IPS-18c (cell line): ENCODE results near the gene APOBEC3B.
"Not testable (repeated sequence)": the region's sequence is repeated elsewhere in the genome, so short reads cannot be mapped to it uniquely, and the experiment has no call there.

Experiments used
- H3K4me3 ChIP-seq: 2 replicates; pipeline ENCODE4 v1.7.0; 2013; ENCODE audit warnings: low read depth, mild to moderate bottlenecking, low read length, moderate library complexity; ENCODE audit not compliant: insufficient read depth
- H3K9me3 ChIP-seq: one replicate; pipeline ENCODE4 v1.6.1; 2013; ENCODE audit warnings: mild to moderate bottlenecking, low read length, moderate library complexity; ENCODE audit not compliant: control insufficient read depth, insufficient read depth

APOBEC3B gene

DNA sequence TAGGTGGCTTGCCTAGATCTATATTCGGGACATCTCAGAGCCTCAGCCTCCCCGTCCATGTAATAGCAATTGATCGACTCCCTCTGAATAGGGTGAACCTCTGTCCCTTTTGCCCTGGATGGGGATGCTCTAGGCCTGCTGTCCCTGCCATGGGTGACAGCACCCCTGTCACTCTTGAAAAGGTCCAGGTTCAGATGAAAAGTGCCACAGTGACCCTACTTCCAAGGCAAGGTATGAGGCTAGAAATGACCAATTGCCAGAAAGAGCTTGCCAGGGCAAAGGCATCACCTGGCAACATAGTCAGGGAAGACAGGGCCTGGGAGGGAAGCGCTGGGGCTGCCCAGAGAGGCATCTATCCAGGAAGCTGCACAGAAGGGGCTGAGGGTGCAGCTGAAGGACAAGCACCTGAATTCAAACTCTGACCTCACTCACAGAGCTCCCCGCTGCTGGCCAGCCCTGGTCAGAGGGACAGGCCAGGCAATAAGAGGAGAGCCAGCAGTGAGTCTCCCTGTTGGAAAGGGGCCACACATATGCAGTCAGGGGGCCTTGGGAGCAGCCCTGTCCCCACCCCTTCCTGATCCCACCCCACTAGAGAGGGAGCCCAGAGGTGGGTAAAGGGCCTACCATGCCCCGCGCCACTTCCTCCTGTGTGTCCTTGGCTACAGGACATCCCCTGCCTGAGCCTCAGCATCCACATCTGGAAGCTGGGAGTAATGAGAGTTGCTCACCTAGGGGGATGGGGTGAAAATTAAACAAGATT lies 33.8 kb upstream of the APOBEC3B start:
- Histone ChIP-seq H3K4me3 (no peak overlapping the region), H3K9me3 (no peaks in the 10 kb centered on the region)

DNA sequence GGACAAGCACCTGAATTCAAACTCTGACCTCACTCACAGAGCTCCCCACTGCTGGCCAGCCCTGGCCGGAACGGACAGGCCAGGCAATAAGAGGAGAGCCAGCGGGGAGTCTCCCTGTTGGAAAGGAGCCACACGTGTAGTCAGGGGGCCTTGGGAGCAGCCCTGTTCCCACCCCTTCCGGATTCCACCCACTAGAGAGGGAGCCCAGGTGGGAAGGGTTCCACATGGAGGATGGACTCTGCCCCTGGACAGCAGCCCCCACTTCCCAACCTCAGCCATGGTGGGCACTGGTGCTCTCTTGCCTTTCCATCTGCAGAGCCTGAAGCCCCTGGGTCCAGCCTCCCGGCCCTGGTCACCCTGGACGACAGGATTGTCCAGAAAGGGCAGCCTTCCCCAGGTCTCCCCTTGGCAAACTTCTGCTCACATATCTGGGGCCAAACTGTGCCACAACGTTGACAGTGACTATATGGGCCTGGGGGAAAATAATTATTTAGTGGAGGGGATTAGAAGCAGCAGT lies 32.2 kb upstream of the APOBEC3B start:
- H3K9me3 ChIP-seq, result no peaks in the 10 kb centered on the region
- no peak overlapping the region for H3K4me3 ChIP-seq

DNA sequence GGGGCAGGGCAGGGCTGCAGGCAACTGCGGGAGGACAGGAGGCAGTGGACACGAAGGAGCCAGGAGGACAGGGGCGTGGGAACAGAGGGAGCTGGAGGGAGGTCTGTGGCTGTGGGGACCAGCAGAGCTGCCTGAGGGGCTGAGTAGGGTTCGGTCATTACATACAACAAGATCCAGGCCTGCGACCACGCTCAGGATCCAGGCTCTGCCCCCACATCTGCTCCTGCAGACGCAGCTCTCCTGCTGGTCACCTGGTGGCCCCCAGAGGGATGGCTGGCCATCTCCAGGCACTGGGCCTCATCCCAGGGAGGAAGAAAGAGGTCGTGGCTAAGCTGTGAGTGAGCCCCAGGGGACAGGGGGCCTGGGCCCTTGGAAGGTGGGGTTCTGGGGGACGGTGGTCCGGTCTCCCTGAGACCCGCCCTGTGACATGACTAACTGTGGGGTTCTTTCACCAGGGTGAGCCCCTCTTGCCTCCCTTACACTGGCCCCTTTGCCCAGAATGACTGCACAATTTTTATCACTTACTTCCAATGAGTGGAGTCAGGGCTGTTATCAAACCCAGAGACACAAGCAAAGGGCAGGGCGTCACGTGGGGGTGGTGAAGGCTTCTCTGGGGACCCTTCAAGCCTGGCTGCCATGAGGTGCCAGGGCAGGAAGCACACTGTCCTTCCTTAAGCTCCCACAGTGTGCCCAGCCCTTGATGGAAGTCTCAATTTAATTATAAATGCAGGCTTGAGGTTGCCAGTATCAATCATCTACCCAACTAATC lies 31.4 kb upstream of the APOBEC3B start:
- H3K4me3 ChIP-seq, result no peak overlapping the region
- no peaks in the 10 kb centered on the region for H3K9me3 ChIP-seq

DNA sequence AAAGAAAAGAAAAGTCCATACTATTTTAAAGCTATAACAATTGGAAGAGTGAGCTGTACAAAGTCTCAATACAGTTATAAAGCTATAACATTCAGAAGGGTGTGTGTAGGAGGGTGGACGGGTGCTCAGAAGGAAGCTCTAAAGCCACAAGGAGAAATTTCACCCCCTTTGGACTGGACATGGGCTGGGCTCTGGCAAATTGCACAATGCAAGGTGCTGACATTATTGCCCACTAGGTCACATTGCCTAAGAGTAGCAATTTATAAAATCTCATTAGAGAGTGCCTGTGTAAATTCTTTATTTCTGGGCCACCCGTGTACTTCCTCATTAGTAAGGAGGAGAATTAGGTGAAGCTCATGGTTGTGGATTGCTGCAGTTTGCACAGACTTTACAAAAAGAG lies 30.4 kb upstream of the APOBEC3B start:
- Histone ChIP-seq H3K9me3 (no peaks in the 10 kb centered on the region), H3K4me3 (no peak overlapping the region)

GRCh38 chr22:38952281-38952993 lies 29.7 kb upstream of the APOBEC3B start:
- H3K4me3 ChIP-seq, result no peak overlapping the region

DNA sequence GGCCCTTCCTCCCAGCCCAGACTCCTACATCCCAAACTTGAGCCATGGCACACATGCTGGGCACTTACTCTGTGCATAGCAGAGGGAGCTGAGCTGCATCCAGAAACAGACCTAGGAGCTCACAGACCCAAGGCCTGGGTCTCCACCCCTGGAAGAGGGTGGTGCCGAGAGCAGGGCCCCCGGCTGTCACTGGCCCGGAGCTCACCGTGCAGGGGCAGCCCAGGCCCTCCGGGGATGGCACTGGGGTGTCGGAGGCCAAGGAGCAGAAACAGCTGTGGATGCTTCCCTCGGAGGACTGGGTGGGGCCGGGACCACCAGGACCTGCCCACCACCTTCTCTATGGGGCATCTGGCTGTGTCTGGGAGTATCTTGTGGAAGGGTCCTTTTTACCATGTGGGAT lies 29.1 kb upstream of the APOBEC3B start:
- Histone ChIP-seq H3K4me3 (no peak overlapping the region), H3K9me3 (no peaks in the 10 kb centered on the region)

More at GRCh38 chr22:38952281-38952993, 29.7 kb upstream of the APOBEC3B start:
- no peaks in the 10 kb centered on the region for H3K9me3 ChIP-seq

DNA sequence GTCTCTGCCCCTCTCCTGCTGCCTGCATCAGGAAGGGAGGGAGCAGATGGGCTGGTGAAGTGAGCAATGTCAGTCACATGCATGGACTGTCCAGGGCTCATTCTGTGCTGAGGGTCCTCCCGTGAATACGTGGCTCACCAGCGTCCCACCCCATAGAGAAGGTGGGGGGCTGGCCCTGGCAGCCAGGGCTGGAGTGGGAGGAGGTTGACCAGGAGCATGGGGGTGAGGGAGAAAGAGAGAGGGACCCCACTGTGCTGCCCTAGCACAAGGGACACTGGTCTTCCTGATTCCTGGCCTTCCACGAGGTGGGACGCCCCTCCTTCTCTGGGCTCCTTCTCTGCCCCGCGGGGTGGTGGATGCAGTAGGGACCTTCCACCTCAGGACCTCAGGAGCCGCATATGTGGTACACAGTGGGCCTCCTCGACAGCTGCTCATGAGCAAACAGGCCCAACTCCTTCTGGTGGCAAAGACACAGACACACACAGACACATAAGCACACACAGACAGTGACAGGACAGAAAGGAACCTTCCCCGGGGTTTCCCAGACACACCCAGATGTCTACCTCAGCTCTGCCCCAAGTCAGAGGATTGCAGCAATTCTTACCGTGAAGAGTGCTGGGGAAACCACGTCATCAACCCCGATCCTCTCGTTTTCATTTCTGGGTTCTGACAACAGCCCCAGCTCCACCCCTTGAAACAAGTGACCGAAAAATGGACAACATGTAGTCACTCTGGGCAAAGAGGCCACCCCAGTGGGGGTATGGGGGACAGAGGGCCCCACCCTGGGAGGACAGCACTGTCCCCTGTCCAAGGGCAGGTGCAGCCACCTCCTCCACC lies 28.4 kb upstream of the APOBEC3B start:
- no peak overlapping the region for H3K4me3 ChIP-seq
- H3K9me3 ChIP-seq, result no peaks in the 10 kb centered on the region

DNA sequence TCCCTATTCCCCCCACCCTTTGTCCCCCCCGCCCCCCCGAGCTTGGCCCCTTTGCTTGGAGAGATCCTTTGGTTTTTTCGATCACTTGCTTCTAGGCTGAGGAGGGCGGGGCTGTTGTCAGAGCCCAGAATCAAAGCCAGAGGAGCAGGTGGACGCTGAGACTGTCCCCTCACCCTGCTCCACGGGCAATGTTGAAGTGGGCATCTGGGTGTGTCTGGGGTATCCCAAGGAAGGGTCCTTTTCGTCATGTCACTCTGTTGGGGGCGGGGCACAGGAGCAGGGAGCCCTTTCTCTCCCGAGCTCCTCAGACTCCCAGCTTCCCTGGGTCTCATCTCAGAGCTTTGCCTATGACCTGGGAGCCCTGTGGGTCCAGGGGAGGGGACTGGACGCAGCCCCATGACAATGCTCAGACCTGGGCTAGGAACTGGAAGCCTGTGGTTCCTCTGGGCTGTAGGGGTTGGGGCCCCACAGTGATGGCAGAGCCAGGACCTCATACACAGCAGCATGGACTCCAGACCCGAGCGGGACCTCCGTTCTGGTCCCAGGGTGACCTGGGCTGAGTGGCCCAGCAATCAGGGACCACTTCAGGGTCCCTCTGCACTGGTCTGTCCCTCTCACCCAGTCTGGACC lies 27.6 kb upstream of the APOBEC3B start:
- no peaks in the 10 kb centered on the region for H3K9me3 ChIP-seq
- no peak overlapping the region for H3K4me3 ChIP-seq

DNA sequence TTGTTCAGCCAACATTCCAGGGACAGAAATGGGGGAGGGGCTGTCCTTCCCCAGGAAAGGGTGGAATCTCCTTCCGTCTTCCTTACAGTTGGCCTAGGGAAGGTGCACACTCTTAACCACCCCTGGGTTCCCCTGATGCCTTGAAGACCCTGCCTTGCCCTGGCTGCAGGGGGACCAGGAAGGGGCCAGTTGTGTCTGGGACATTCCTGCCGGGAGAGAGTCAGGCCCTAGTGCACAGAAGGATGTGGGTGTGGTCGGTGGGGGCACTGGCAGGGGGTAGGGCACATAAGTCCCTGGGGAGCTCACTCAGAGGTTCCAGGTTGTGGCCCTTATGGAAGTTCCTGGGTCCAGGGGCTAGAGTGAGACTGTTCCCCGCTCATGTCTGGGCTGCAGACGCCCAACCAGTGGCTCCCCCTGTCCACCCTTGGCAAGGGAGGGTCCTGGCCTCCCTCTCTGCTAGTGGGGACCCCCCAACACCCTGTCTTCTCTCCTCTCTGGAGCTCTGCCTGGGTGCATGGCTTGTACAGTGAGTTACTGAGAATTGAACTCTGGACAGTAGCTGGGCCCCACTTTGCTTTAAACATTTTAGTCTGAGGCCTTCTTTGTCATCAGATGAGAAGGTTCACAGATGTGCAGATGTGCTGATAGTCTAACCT lies 26.8 kb upstream of the APOBEC3B start:
- no peaks in the 10 kb centered on the region for H3K9me3 ChIP-seq
- no peak overlapping the region for H3K4me3 ChIP-seq

DNA sequence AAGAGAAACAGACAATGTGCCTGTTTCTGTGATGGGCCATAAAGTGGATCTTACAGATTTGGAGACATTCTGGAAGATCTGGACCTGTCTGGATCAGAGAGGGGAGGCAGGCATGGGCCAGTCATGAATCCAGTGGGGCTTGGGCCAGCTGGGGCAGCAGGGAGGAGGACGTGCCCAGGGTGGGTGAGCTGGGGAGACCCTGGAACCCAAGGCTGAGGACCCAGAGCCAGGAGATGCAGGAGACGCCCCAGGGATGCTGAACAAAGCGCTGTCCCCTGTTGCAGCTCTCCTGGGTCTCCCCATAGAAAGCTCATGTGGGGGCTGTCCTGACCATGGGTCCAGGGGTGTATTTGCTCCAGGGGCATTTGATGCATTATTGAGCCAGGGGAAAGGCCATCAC lies 26.2 kb upstream of the APOBEC3B start:
- Histone ChIP-seq H3K9me3 (no peaks in the 10 kb centered on the region), H3K4me3 (no peak overlapping the region)

DNA sequence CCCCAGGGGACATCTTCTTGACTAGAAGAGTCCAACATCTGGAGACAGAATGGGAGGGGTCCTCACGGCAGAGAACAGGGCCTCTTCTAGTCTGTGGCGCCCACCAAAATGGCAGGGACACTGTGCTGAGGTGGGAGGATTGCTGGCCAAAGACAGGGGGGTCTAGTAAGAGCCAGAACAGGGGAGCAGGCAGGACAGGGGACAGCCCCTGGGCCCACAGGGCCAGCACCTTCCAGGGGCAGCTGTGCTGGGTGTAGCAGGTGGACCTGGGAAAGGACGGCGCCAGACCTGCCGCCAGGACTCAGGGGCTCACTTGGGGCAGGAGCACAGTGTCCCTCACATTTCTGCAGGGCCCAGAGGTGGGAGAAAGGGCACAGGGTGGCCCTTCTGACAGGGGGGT lies 25.6 kb upstream of the APOBEC3B start:
- H3K9me3 ChIP-seq, result no peaks in the 10 kb centered on the region
- H3K4me3 ChIP-seq, result no peak overlapping the region

- Histone ChIP-seq H3K4me3 (no peak within 1 kb of the TSS), H3K9me3 (no peaks in the 10 kb centered on the region)
These were observed 24.9 kb upstream of the APOBEC3B start, which contains the start of gene APOBEC3A for GRCh38 chr22:38957046-38957770. Gene APOBEC3A (plus strand): TSS chr22:38957609. CDS start chr22:38957692, 83 bp downstream.

DNA sequence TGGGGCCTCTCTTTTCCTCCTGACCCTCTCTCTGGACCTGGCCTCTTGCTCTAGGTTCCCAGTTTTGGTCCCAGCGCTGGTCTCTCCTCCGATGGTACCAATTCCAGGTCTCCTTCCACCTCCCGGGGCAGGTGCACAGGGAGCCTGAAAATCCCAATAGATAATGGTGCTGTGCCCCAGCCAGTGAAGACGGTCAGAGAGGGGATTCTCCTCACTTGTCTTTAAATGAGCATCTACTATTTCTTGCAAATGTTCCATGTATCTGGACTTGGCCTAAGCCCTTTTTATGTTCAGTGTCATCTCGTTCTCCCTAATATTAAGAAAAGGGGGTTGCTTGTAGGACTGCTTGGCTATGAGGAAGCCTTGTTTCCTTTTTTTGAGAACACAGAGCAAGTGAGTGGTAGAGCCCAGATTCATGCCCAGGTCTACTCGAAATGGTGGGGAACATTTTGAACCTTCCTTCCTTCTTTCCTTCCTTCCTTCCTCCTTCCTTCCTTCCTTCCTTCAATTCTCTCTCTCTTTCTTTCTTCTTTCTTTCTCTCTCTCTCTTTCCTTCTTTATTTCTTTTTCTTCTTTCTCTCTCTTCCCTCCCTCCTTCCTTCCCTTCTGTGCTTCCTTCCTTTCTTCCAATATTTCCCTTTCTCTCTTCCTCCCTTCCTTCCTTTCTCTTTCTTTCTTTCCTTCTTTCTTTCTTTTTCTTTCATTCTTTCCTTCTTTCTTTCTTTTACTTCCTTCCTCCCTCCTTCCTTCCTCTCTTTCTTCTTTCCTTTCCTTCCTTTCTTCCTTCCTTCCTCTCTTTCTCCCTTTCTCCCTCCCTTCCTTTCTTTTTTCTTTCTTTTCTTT lies 24.1 kb upstream of the APOBEC3B start:
- no peak overlapping the region for H3K4me3 ChIP-seq

GRCh38 chr22:38958651-38958943 lies 23.6 kb upstream of the APOBEC3B start:
- H3K9me3 ChIP-seq, H3K4me3 ChIP-seq: not testable (repeated sequence)

More for the DNA sequence above, 24.1 kb upstream of the APOBEC3B start:
- H3K9me3 ChIP-seq, result no peaks in the 10 kb centered on the region

- H3K4me3 ChIP-seq, result no peak overlapping the region
- no peaks in the 10 kb centered on the region for H3K9me3 ChIP-seq
These were observed 22.6 kb upstream of the APOBEC3B start for GRCh38 chr22:38959590-38959989.
